Keratinocyte (primary cell): ENCODE results near the gene HSPB1. TPM values are rescaled to one million over a fixed set of nuclear protein-coding genes. Genes with fewer than 3 reads are reported as not detected.

Source experiments
- DNase-seq: peaks from one replicate; pipeline ENCODE4 v3.0.0-alpha.2; 2011; ENCODE audit warnings: low read depth, missing footprints, low spot score
- FAIRE-seq: peaks from 2 replicates; lab custom pipeline; 2011; peaks lifted over from hg19 to GRCh38; lab: Jason Lieb, UNC
- H2AFZ ChIP-seq: 2 replicates; pipeline ENCODE4 v1.6.0; 2012; ENCODE audit warnings: low read length, control low read depth, inconsistent platforms; ENCODE audit not compliant: control insufficient read depth
- H3K27ac ChIP-seq: 2 replicates; pipeline ENCODE4 v1.5.1; 2011; ENCODE audit warnings: low read length; ENCODE audit not compliant: control insufficient read depth, insufficient read depth
- H3K27me3 ChIP-seq: 3 replicates; pipeline ENCODE4 v1.6.0; 2011; ENCODE audit warnings: low read length; ENCODE audit not compliant: control insufficient read depth, insufficient read depth; ENCODE audit errors: extremely low read depth
- H3K36me3 ChIP-seq, 2 experiments: 2 replicates in 1 of 2; 3 replicates in 1 of 2; pipeline ENCODE4 v1.5.1; 2011; ENCODE audit warnings: low read length in 2 of 2, mild to moderate bottlenecking in 1 of 2; ENCODE audit not compliant: control insufficient read depth in 2 of 2, insufficient read depth in 2 of 2; ENCODE audit errors: extremely low read depth in 1 of 2
- H3K4me1 ChIP-seq: 3 replicates; pipeline ENCODE4 v1.5.1; 2011; ENCODE audit warnings: low read length; ENCODE audit not compliant: control insufficient read depth, insufficient read depth; ENCODE audit errors: extremely low read depth
- H3K4me2 ChIP-seq: 3 replicates; pipeline ENCODE4 v1.6.0; 2011; ENCODE audit warnings: low read depth, low read length; ENCODE audit not compliant: control insufficient read depth, insufficient read depth; ENCODE audit errors: extremely low read depth
- H3K4me3 ChIP-seq, 3 experiments: fragments of 200-600 bp in 1 of 3; sonication (generic) in 1 of 3; 2 replicates in 2 of 3; 3 replicates in 1 of 3; pipeline ENCODE4 v1.5.1; 2011 to 2016; ENCODE audit warnings: low read length in 3 of 3, mild to moderate bottlenecking in 3 of 3, control low read depth in 2 of 3, inconsistent platforms in 1 of 3, low read depth in 1 of 3, mixed read lengths in 1 of 3, mixed run types in 1 of 3, moderate library complexity in 1 of 3; ENCODE audit not compliant: control insufficient read depth in 2 of 3, insufficient read depth in 2 of 3; ENCODE audit errors: extremely low read depth in 1 of 3
- H3K79me2 ChIP-seq: 2 replicates; pipeline ENCODE4 v1.6.0; 2012; ENCODE audit warnings: low read length; ENCODE audit not compliant: control insufficient read depth, insufficient read depth
- H3K9ac ChIP-seq: 3 replicates; pipeline ENCODE4 v1.6.0; 2011; ENCODE audit warnings: low read length; ENCODE audit not compliant: control insufficient read depth, insufficient read depth; ENCODE audit errors: extremely low read depth
- H3K9me1 ChIP-seq: 3 replicates; pipeline ENCODE4 v1.6.0; 2011; ENCODE audit warnings: low read length; ENCODE audit not compliant: control insufficient read depth, insufficient read depth; ENCODE audit errors: extremely low read depth
- H3K9me3 ChIP-seq: 2 replicates; pipeline ENCODE4 v1.5.1; 2012; ENCODE audit warnings: low read depth, low read length; ENCODE audit not compliant: control insufficient read depth
- H4K20me1 ChIP-seq: 3 replicates; pipeline ENCODE4 v1.6.0; 2011; ENCODE audit warnings: low read length; ENCODE audit not compliant: control insufficient read depth, insufficient read depth; ENCODE audit errors: extremely low read depth
- CTCF ChIP-seq, 3 experiments: IDR thresholded peaks in 1 of 3; conservative IDR thresholded peaks in 1 of 3; optimal IDR thresholded peaks in 1 of 3; 2 replicates in 2 of 3; 3 replicates in 1 of 3; pipeline versions ENCODE3 to v1.5.1; 2011; ENCODE audit warnings: low read length in 3 of 3, mild to moderate bottlenecking in 3 of 3, moderate library complexity in 2 of 3, control low read depth in 1 of 3, inconsistent platforms in 1 of 3; ENCODE audit not compliant: insufficient read depth in 2 of 3; ENCODE audit errors: extremely low read depth in 1 of 3
- EZH2 ChIP-seq: IDR thresholded peaks from one replicate; pipeline ENCODE4 v1.6.1; 2012; ENCODE audit warnings: inconsistent platforms, mild to moderate bottlenecking, low read length, moderate library complexity
- dilution Hi-C: fragments of 300-500 bp; cut with MboI; formaldehyde crosslinking; loops from one replicate; pipeline ENCODE4 v1.7.0; 2020; ENCODE audit warnings: low sequenced_read_pairs; ENCODE audit not compliant: extremely low pct_ligation_motif_present
- polyA plus RNA-seq, 5 experiments: library from polyadenylated mRNA; depleted of rRNA in 3 of 5; stranded (reverse) in 3 of 5; stranded (forward) in 1 of 5; unstranded in 1 of 5; fragments of >200 nt; gene quantifications; 1 replicate in 1 of 5; 2 replicates in 3 of 5; 3 replicates in 1 of 5; pipeline versions ENCODE4 v1.2.1 to v1.2.3, GENCODE V29; 2011 to 2012; ENCODE audit warnings: missing spikeins in 2 of 5, low read depth in 1 of 5, low replicate concordance in 1 of 5

HSPB1 gene
- polyA plus RNA-seq, 1 donor (not counting 4 experiments of a cell fraction or from before 2014, with no cell fraction given): 460 TPM

- Histone ChIP-seq H3K79me2 (peaks cover 100% of the 10 kb centered on the region), H3K36me3 (peaks cover 33 to 52% of the 10 kb centered on the region in 2 experiments), H3K9me3 (no peaks in the 10 kb centered on the region), H3K4me3 (no peak overlapping the region), H3K4me1 (peaks cover 7% of the 10 kb centered on the region), H3K27ac (no peak overlapping the region), H3K9ac (no peak overlapping the region), H2AFZ (no peak overlapping the region), H4K20me1 (peaks cover 51% of the 10 kb centered on the region), H3K27me3 (no peaks in the 10 kb centered on the region), H3K9me1 (peaks cover 9% of the 10 kb centered on the region), H3K4me2 (no peak overlapping the region)
- DNase-seq (no peak), FAIRE-seq (no peak)
- no peak for TF ChIP-seq CTCF (optimal IDR thresholded peaks at IDR 0.05 in 1 of 3, IDR thresholded peaks at IDR 0.05 in 1 of 3, conservative IDR thresholded peaks at IDR 0.05 in 1 of 3; ENCODE audit: extremely low read depth in 1 of 3, insufficient read depth in 2 of 3, low read length in 3 of 3)
- TF ChIP-seq EZH2: no peak
- dilution Hi-C loops: no loop called here
Observed at GRCh38 chr7:76346097-76346496, 43.6 kb downstream of the HSPB1 start.

GRCh38 chr7:76346778-76347177, 44.3 kb downstream of the HSPB1 start:
- no peaks in the 10 kb centered on the region for H3K9me3 ChIP-seq
- H3K27ac ChIP-seq: no peak overlapping the region
- TF ChIP-seq CTCF (optimal IDR thresholded peaks at IDR 0.05 in 1 of 3, IDR thresholded peaks at IDR 0.05 in 1 of 3, conservative IDR thresholded peaks at IDR 0.05 in 1 of 3; ENCODE audit: extremely low read depth in 1 of 3, insufficient read depth in 2 of 3, low read length in 3 of 3): no peak
- TF ChIP-seq EZH2: no peak
- H4K20me1 ChIP-seq: peaks cover 53% of the 10 kb centered on the region
- H3K4me2 ChIP-seq: no peak overlapping the region
- peaks cover 9% of the 10 kb centered on the region for H3K9me1 ChIP-seq
- dilution Hi-C loops: no loop called here
- no peak overlapping the region for H2AFZ ChIP-seq
- no peak overlapping the region for H3K9ac ChIP-seq
- peaks cover 100% of the 10 kb centered on the region for H3K79me2 ChIP-seq
- no peak for DNase-seq
- H3K36me3 ChIP-seq: peaks cover 32 to 46% of the 10 kb centered on the region in 2 experiments
- H3K27me3 ChIP-seq: no peaks in the 10 kb centered on the region
- H3K4me3 ChIP-seq: no peak overlapping the region
- FAIRE-seq: no peak
- peaks cover 7% of the 10 kb centered on the region for H3K4me1 ChIP-seq
